Upper lobe of right lung (tissue), 1 donor: Measurements from ENCODE around the gene PLIN1. TPM values are rescaled to one million over a fixed set of nuclear protein-coding genes. Genes with fewer than 3 reads are reported as not detected.

Source experiments
- ATAC-seq: fragments of 200-7000 bp; cut with Tn5 transposase; one replicate; pipeline ENCODE4 v1.9.1; 2020; ENCODE audit warnings: mild to moderate bottlenecking, moderate library complexity
- DNase-seq: peaks from one replicate; pipeline ENCODE4 v3.0.0-alpha.2; 2020
- H3K27ac ChIP-seq: fragments of 200-600 bp; one replicate; pipeline ENCODE4 v1.8.0; 2022
- H3K27me3 ChIP-seq: fragments of 200-600 bp; one replicate; pipeline ENCODE4 v1.8.0; 2022; ENCODE audit warnings: mild to moderate bottlenecking
- H3K36me3 ChIP-seq: fragments of 200-600 bp; one replicate; pipeline ENCODE4 v1.8.0; 2022
- H3K4me1 ChIP-seq: fragments of 200-600 bp; one replicate; pipeline ENCODE4 v1.8.0; 2022
- H3K4me3 ChIP-seq: fragments of 200-600 bp; one replicate; pipeline ENCODE4 v1.8.0; 2022; ENCODE audit warnings: mild to moderate bottlenecking
- H3K9me3 ChIP-seq: fragments of 200-600 bp; one replicate; pipeline ENCODE4 v1.8.0; 2022
- intact Hi-C: fragments of 100-400 bp; cut with DNase I; formaldehyde crosslinking; loops from one replicate; pipeline ENCODE4 v1.11.0; 2022
- total RNA-seq: library from RNA; stranded (reverse); fragmentation: NEBNext Ultra II Directional; extraction: Animal tissue kit (Norgen Biotek cat#: 25700); gene quantifications from one replicate; pipeline ENCODE4 v1.2.1, GENCODE V29; 2021
- TF ChIP-seq, protein P1 (sequence below): fragments of 200-600 bp; IDR thresholded peaks from one replicate; pipeline ENCODE4 v1.8.0; 2022; ENCODE audit warnings: antibody characterized with exemption
- donor health status: DM: no; HTN: yes; CAD: no; lungs with severe emphysema.

Gene PLIN1
- total RNA-seq, 1 donor from 2014 or later, result 1.1 TPM

GRCh38 chr15:89646416-89647141, 32.6 kb downstream of the PLIN1 start:
- Histone ChIP-seq H3K27ac (no peak overlapping the region), H3K9me3 (no peaks in the 10 kb centered on the region), H3K27me3 (no peaks in the 10 kb centered on the region), H3K4me1 (no peaks in the 10 kb centered on the region), H3K4me3 (no peak overlapping the region), H3K36me3 (no peaks in the 10 kb centered on the region)
- no peak for ATAC-seq
- DNase-seq, result no peak
- TF ChIP-seq, protein P1, sequence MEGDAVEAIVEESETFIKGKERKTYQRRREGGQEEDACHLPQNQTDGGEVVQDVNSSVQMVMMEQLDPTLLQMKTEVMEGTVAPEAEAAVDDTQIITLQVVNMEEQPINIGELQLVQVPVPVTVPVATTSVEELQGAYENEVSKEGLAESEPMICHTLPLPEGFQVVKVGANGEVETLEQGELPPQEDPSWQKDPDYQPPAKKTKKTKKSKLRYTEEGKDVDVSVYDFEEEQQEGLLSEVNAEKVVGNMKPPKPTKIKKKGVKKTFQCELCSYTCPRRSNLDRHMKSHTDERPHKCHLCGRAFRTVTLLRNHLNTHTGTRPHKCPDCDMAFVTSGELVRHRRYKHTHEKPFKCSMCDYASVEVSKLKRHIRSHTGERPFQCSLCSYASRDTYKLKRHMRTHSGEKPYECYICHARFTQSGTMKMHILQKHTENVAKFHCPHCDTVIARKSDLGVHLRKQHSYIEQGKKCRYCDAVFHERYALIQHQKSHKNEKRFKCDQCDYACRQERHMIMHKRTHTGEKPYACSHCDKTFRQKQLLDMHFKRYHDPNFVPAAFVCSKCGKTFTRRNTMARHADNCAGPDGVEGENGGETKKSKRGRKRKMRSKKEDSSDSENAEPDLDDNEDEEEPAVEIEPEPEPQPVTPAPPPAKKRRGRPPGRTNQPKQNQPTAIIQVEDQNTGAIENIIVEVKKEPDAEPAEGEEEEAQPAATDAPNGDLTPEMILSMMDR, result no peak
- intact Hi-C loops, result no loop called here

- Histone ChIP-seq H3K36me3 (no peaks in the 10 kb centered on the region), H3K27ac (no peak overlapping the region), H3K9me3 (no peaks in the 10 kb centered on the region), H3K4me1 (no peaks in the 10 kb centered on the region), H3K27me3 (no peaks in the 10 kb centered on the region), H3K4me3 (no peak overlapping the region)
- no peak for ATAC-seq
- TF ChIP-seq, protein P1, result no peak
- intact Hi-C loops, result no loop called here
- DNase-seq, result no peak
Measured at GRCh38 chr15:89645680-89646079, 33.5 kb downstream of the PLIN1 start.

DNA sequence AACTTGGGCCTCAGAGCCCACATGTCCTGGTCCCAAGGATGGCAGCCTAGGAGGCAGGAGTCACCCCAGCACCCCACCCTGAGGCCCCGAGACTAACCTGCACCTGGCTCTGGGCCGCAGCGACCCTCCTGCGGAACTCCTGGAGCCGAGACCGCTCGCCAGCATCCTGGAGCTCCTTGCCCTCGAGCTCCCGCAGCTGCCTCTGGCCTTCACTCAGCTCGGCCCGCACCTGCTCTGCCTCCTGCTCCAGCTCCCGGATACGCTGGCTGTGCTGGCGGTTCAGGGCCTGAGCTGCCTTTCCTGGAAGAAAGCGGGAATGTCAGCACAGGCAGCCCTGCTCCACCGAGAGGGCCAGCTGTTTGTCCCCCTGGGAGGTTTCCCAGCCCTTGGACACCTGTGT, 37.1 kb downstream of the PLIN1 start:
- intact Hi-C loops, result no loop called here
- no peak overlapping the region for H3K4me3 ChIP-seq
- no peak for DNase-seq
- H3K27ac ChIP-seq, result no peak overlapping the region
- no peak for ATAC-seq
- no peaks in the 10 kb centered on the region for H3K4me1 ChIP-seq
- H3K36me3 ChIP-seq, result no peaks in the 10 kb centered on the region
- H3K9me3 ChIP-seq, result no peaks in the 10 kb centered on the region
- TF ChIP-seq, protein P1, result no peak
- no peaks in the 10 kb centered on the region for H3K27me3 ChIP-seq

GRCh38 chr15:89641053-89641452, 38.1 kb downstream of the PLIN1 start:
- DNase-seq (no peak), ATAC-seq (no peak)
- intact Hi-C loops, result no loop called here
- TF ChIP-seq, protein P1, result no peak
- H3K4me3 ChIP-seq, result no peak overlapping the region
- H3K27ac ChIP-seq, result no peak overlapping the region
- no peaks in the 10 kb centered on the region for H3K27me3 ChIP-seq
- H3K36me3 ChIP-seq, result no peaks in the 10 kb centered on the region
- no peaks in the 10 kb centered on the region for H3K9me3 ChIP-seq
- no peaks in the 10 kb centered on the region for H3K4me1 ChIP-seq

DNA sequence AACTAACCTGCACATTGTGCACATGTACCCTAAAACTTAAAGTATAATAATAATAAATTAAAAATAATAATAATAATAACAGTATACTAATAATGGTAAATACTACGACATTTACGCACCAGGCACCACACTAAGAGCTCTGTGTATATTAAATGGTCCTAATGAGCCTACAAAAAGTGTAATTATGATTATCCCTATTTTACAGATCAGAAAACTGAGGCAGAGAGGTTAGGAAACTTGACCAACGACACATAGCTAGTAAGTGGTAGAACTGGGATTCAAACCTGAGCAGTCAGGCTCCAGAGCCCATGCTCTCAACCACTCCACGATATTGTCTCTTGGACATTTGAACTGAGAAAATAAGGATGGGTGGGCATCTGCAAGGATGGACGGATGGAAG, 38.9 kb downstream of the PLIN1 start:
- intact Hi-C loops, result no loop called here
- H3K4me3 ChIP-seq, result no peak overlapping the region
- TF ChIP-seq, protein P1, result no peak
- ATAC-seq, result no peak
- H3K36me3 ChIP-seq, result no peaks in the 10 kb centered on the region
- no peak for DNase-seq
- no peaks in the 10 kb centered on the region for H3K27me3 ChIP-seq
- no peak overlapping the region for H3K27ac ChIP-seq
- no peaks in the 10 kb centered on the region for H3K9me3 ChIP-seq
- no peaks in the 10 kb centered on the region for H3K4me1 ChIP-seq

GRCh38 chr15:89633585-89633984, 45.6 kb downstream of the PLIN1 start:
- H3K27ac ChIP-seq, result no peak overlapping the region
- DNase-seq (no peak), ATAC-seq (no peak)
- H3K4me1 ChIP-seq, result no peaks in the 10 kb centered on the region
- no peak overlapping the region for H3K4me3 ChIP-seq
- intact Hi-C loops, result no loop called here
- H3K9me3 ChIP-seq, result no peaks in the 10 kb centered on the region
- H3K36me3 ChIP-seq, result no peaks in the 10 kb centered on the region
- TF ChIP-seq, protein P1, result no peak
- H3K27me3 ChIP-seq, result no peaks in the 10 kb centered on the region
